ENCODE data around the gene TCTN1.

The TCTN1 gene

DNA sequence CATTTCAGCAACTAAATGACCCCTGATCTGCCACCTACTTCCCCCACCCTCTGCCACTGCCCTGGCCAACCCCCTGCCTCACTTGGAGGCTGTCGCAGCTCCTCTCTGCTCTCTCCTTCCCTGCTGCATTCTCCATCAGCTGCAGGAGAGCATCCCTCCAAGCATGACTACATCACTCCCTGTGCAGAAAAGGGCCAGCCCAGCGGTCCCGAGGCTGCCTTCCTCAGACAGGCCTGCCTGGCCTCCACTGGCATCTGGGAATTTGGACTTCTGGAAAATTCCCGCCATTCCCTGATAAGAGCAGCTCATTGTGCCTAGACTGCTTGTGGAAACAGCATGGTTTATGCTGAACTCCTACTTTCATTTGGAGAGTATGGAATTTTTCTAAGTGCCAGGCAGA lies 62.2 kb downstream of the TCTN1 start:
- Histone ChIP-seq H3K4me1 (ENCODE audit: control insufficient read depth, insufficient read depth, low read length, poor library complexity, severe bottlenecking) (peaks cover 9% of the 10 kb centered on the region), H3K27ac (ENCODE audit: insufficient read depth, low read length, poor library complexity, severe bottlenecking) (no peak overlapping the region), H3K4me3 (ENCODE audit: insufficient read depth, low read depth, low read length, poor library complexity, severe bottlenecking) (no peak overlapping the region), H3K36me3 (ENCODE audit: control insufficient read depth, insufficient read depth, low read length) (no peaks in the 10 kb centered on the region), H3K9me3 (ENCODE audit: control insufficient read depth, low read length) (no peaks in the 10 kb centered on the region), H3K27me3 (replicated peaks; ENCODE audit: control insufficient read depth, insufficient read depth, low read length, poor library complexity, severe bottlenecking) (no peaks in the 10 kb centered on the region)
- no peak for DNase-seq

DNA sequence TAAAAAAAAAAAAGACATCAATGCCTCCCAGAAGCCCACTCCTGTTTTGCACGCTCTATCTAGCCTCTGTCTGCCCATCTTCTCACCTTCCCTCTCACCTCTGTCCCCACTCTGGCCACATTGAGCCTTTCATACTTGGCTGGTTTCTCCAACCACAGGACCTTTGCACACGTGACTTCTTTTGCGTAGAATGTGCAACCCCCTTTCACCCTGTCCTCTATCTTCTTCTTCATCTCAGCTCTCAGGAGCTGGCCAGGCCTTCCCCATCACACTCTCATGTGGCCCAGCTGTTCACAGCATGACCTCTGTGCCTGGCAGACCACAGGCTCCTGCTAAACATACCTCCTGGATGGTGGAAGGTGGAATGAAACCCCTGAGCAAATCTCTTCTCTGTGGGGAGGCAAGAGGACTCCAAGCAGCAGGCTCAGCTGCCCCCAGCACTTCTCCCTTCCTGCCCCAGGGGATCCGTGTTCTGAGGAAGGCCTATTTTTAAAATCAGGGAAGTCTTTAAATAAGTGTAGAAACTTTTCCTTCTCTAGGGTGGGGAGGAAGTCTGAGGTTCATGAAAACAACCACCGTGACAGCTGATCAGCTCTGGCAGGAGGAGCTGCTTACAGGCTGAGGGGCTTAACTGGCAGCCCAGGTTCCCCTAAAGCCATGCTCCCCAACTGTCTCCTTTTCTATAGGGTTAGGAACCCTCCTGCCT lies 63.4 kb downstream of the TCTN1 start:
- Histone ChIP-seq H3K9me3 (ENCODE audit: control insufficient read depth, low read length) (no peaks in the 10 kb centered on the region), H3K36me3 (ENCODE audit: control insufficient read depth, insufficient read depth, low read length) (no peaks in the 10 kb centered on the region), H3K4me1 (ENCODE audit: control insufficient read depth, insufficient read depth, low read length, poor library complexity, severe bottlenecking) (peaks cover 9% of the 10 kb centered on the region), H3K27ac (ENCODE audit: insufficient read depth, low read length, poor library complexity, severe bottlenecking) (peak overlapping the region; percentile 14), H3K4me3 (ENCODE audit: insufficient read depth, low read depth, low read length, poor library complexity, severe bottlenecking) (no peak overlapping the region), H3K27me3 (replicated peaks; ENCODE audit: control insufficient read depth, insufficient read depth, low read length, poor library complexity, severe bottlenecking) (no peaks in the 10 kb centered on the region)
- no peak for DNase-seq

DNA sequence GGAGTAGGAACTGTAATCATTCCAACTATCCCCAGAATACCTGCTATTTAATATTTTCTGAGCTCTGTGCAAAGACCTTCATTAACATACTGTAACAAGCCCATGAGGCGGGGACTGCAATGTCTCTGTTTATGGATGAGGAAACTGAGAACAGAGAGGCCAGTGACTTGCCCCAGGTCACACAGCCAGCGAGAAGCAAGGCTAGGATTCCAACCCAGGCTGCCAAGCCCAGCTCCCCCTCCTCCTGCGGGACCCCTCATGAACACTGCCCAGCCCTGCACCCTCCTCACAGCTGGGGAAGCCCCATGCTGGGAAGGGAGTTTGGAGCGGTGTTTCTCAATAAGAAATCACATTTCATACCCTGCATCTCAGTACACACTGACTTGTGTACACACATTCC lies 64.1 kb downstream of the TCTN1 start:
- no peaks in the 10 kb centered on the region for H3K9me3 ChIP-seq (ENCODE audit: control insufficient read depth, low read length)
- peaks cover 9% of the 10 kb centered on the region for H3K4me1 ChIP-seq (ENCODE audit: control insufficient read depth, insufficient read depth, low read length, poor library complexity, severe bottlenecking)
- H3K27me3 ChIP-seq (replicated peaks; ENCODE audit: control insufficient read depth, insufficient read depth, low read length, poor library complexity, severe bottlenecking) = no peaks in the 10 kb centered on the region
- H3K4me3 ChIP-seq (ENCODE audit: insufficient read depth, low read depth, low read length, poor library complexity, severe bottlenecking) = no peak overlapping the region
- no peak for DNase-seq
- H3K27ac ChIP-seq (ENCODE audit: insufficient read depth, low read length, poor library complexity, severe bottlenecking) = peak overlapping the region; percentile 14
- no peaks in the 10 kb centered on the region for H3K36me3 ChIP-seq (ENCODE audit: control insufficient read depth, insufficient read depth, low read length)

- no peak overlapping the region for H3K27ac ChIP-seq (ENCODE audit: insufficient read depth, low read length, poor library complexity, severe bottlenecking)
- H3K4me3 ChIP-seq (ENCODE audit: insufficient read depth, low read depth, low read length, poor library complexity, severe bottlenecking) = no peak overlapping the region
- H3K4me1 ChIP-seq (ENCODE audit: control insufficient read depth, insufficient read depth, low read length, poor library complexity, severe bottlenecking) = peaks cover 9% of the 10 kb centered on the region
- H3K36me3 ChIP-seq (ENCODE audit: control insufficient read depth, insufficient read depth, low read length) = no peaks in the 10 kb centered on the region
- no peaks in the 10 kb centered on the region for H3K9me3 ChIP-seq (ENCODE audit: control insufficient read depth, low read length)
- DNase-seq = no peak
- no peaks in the 10 kb centered on the region for H3K27me3 ChIP-seq (replicated peaks; ENCODE audit: control insufficient read depth, insufficient read depth, low read length, poor library complexity, severe bottlenecking)
Measured at GRCh38 chr12:110679201-110679600, 65.3 kb downstream of the TCTN1 start.

GRCh38 chr12:110680032-110680431 lies 66.1 kb downstream of the TCTN1 start:
- Histone ChIP-seq H3K27ac (ENCODE audit: insufficient read depth, low read length, poor library complexity, severe bottlenecking) (no peak overlapping the region), H3K4me1 (ENCODE audit: control insufficient read depth, insufficient read depth, low read length, poor library complexity, severe bottlenecking) (peaks cover 9% of the 10 kb centered on the region), H3K4me3 (ENCODE audit: insufficient read depth, low read depth, low read length, poor library complexity, severe bottlenecking) (no peak overlapping the region), H3K36me3 (ENCODE audit: control insufficient read depth, insufficient read depth, low read length) (no peaks in the 10 kb centered on the region), H3K9me3 (ENCODE audit: control insufficient read depth, low read length) (no peaks in the 10 kb centered on the region), H3K27me3 (replicated peaks; ENCODE audit: control insufficient read depth, insufficient read depth, low read length, poor library complexity, severe bottlenecking) (no peaks in the 10 kb centered on the region)
- DNase-seq = no peak

DNA sequence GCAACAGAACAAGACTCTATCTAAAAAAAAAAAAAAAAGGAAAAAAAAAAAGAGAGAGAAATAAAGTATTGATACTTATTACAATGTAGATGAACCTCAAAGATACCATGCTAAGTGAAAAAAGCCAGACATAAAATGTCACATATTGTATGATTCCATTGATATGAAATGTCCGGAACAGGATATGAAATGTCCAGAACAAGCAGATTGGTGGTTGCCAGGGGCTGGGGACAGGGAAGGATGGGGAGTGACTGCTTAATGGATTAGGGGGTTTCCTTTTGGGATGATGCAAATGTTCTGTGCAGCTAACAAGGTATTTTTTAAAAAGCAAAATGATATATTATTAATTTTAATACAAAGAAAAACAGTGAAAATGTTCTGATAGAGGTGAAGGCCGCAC lies 70.0 kb downstream of the TCTN1 start:
- Histone ChIP-seq H3K4me3 (ENCODE audit: insufficient read depth, low read depth, low read length, poor library complexity, severe bottlenecking) (no peak overlapping the region), H3K36me3 (ENCODE audit: control insufficient read depth, insufficient read depth, low read length) (no peaks in the 10 kb centered on the region), H3K27me3 (replicated peaks; ENCODE audit: control insufficient read depth, insufficient read depth, low read length, poor library complexity, severe bottlenecking) (no peaks in the 10 kb centered on the region), H3K4me1 (ENCODE audit: control insufficient read depth, insufficient read depth, low read length, poor library complexity, severe bottlenecking) (peaks cover 6% of the 10 kb centered on the region), H3K9me3 (ENCODE audit: control insufficient read depth, low read length) (no peaks in the 10 kb centered on the region), H3K27ac (ENCODE audit: insufficient read depth, low read length, poor library complexity, severe bottlenecking) (no peak overlapping the region)
- DNase-seq = no peak

DNA sequence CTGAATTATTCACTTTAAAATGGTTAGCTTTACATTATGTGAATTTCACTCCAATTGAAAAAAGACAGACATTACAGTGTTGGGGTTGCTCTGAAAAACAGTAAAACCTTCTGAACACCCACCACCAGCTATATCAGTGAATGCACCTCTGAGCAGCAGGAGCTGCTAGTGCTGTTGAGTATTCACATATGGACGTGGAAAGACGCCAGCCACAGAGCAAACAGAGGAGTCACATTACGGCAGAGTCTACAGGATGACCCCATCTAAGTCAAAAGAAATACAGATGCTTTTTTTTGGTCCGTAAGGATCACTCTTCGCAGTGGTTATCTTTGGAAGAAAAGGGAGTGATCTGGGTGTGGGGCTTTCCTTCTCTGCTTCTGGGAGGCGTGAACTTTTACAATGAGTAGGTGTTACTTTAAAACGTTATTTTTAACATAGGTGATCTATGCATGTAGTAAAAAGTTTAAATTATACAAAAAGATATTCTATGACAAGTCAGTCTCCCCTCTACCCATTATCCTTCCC lies 70.4 kb downstream of the TCTN1 start:
- Histone ChIP-seq H3K9me3 (ENCODE audit: control insufficient read depth, low read length) (no peaks in the 10 kb centered on the region), H3K27me3 (replicated peaks; ENCODE audit: control insufficient read depth, insufficient read depth, low read length, poor library complexity, severe bottlenecking) (no peaks in the 10 kb centered on the region), H3K4me3 (ENCODE audit: insufficient read depth, low read depth, low read length, poor library complexity, severe bottlenecking) (no peak overlapping the region), H3K27ac (ENCODE audit: insufficient read depth, low read length, poor library complexity, severe bottlenecking) (no peak overlapping the region), H3K4me1 (ENCODE audit: control insufficient read depth, insufficient read depth, low read length, poor library complexity, severe bottlenecking) (peaks cover 6% of the 10 kb centered on the region), H3K36me3 (ENCODE audit: control insufficient read depth, insufficient read depth, low read length) (no peaks in the 10 kb centered on the region)
- DNase-seq = no peak

DNA sequence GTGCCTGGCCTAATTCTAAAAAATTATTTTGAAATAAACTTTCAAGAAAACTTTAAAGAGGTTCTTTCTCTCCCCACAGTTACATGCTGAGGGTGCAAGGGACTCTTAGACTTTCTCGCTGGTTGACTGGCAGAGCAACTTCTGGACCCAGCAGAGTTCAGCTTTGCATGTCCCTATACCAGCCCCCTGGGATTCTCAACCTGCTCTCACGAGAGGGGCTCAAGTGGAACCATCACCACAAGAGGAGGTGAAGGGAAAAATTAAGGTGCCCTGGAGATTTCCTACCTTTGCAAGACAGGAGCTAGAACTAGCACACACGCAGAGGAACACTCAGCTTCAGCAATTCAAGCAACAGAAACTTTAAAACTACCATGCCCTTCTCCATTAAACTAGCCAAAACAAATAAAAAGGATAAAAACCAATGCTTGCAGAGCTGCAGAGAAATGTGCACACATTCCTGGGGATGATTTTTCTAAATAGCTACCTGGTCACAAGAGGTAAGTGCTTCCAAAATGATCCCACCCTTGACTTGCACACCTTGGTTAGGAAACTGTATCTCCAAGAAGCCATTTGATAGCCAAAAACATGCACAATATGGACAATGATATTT lies 72.5 kb downstream of the TCTN1 start:
- Histone ChIP-seq H3K27ac (ENCODE audit: insufficient read depth, low read length, poor library complexity, severe bottlenecking) (no peak overlapping the region), H3K27me3 (replicated peaks; ENCODE audit: control insufficient read depth, insufficient read depth, low read length, poor library complexity, severe bottlenecking) (no peaks in the 10 kb centered on the region), H3K4me1 (ENCODE audit: control insufficient read depth, insufficient read depth, low read length, poor library complexity, severe bottlenecking) (peaks cover 14% of the 10 kb centered on the region), H3K9me3 (ENCODE audit: control insufficient read depth, low read length) (no peaks in the 10 kb centered on the region), H3K4me3 (ENCODE audit: insufficient read depth, low read depth, low read length, poor library complexity, severe bottlenecking) (no peak overlapping the region), H3K36me3 (ENCODE audit: control insufficient read depth, insufficient read depth, low read length) (no peaks in the 10 kb centered on the region)
- DNase-seq = no peak

- DNase-seq = no peak
- no peaks in the 10 kb centered on the region for H3K9me3 ChIP-seq (ENCODE audit: control insufficient read depth, low read length)
- no peak overlapping the region for H3K4me3 ChIP-seq (ENCODE audit: insufficient read depth, low read depth, low read length, poor library complexity, severe bottlenecking)
- no peak overlapping the region for H3K27ac ChIP-seq (ENCODE audit: insufficient read depth, low read length, poor library complexity, severe bottlenecking)
- peaks cover 14% of the 10 kb centered on the region for H3K4me1 ChIP-seq (ENCODE audit: control insufficient read depth, insufficient read depth, low read length, poor library complexity, severe bottlenecking)
- H3K36me3 ChIP-seq (ENCODE audit: control insufficient read depth, insufficient read depth, low read length) = no peaks in the 10 kb centered on the region
- H3K27me3 ChIP-seq (replicated peaks; ENCODE audit: control insufficient read depth, insufficient read depth, low read length, poor library complexity, severe bottlenecking) = no peaks in the 10 kb centered on the region
Measured at GRCh38 chr12:110687396-110688169, 73.7 kb downstream of the TCTN1 start.
